ENCODE measurements around the gene MIA2. TPM values are rescaled to one million over a fixed set of nuclear protein-coding genes. Genes with fewer than 3 reads are reported as not detected.
"Not testable (repeated sequence)": the region's sequence is repeated elsewhere in the genome, so short reads cannot be mapped to it uniquely, and the experiment has no call there.

MIA2 gene
- total and polyA plus RNA-seq, 2 experiments from 2014 or later = 9.5 to 10.9 TPM

GRCh38 chr14:39293629-39294028, 59.9 kb downstream of the MIA2 start:
- no peaks in the 10 kb centered on the region for H3K79me2 ChIP-seq (replicated peaks; ENCODE audit: insufficient read depth)
- no peaks in the 10 kb centered on the region for H3K4me1 ChIP-seq (ENCODE audit: insufficient read depth)
- H3K9me2 ChIP-seq (ENCODE audit: insufficient read depth) = no peaks in the 10 kb centered on the region
- no peak overlapping the region for H3K4me3 ChIP-seq
- no peaks in the 10 kb centered on the region for H3F3A ChIP-seq (replicated peaks; ENCODE audit: low read depth)
- H3K36me3 ChIP-seq (ENCODE audit: insufficient read depth) = no peaks in the 10 kb centered on the region
- H3K27me3 ChIP-seq (ENCODE audit: insufficient read depth) = no peaks in the 10 kb centered on the region
- no peak overlapping the region for H3K27ac ChIP-seq (ENCODE audit: low read depth)
- no peak for ATAC-seq
- Mint-ChIP-seq H3K27ac (no peak overlapping the region), H3K9me3 (no peaks in the 10 kb centered on the region), H3K36me3 (ENCODE audit: low read depth) (peaks cover 26% of the 10 kb centered on the region), H3K27me3 (ENCODE audit: insufficient read depth, low read depth, poor library complexity) (no peaks in the 10 kb centered on the region), H3K4me3 (no peak overlapping the region), H3K4me1 (no peaks in the 10 kb centered on the region)
- H4K20me1 ChIP-seq (replicated peaks; ENCODE audit: insufficient read depth) = no peaks in the 10 kb centered on the region
- no peak overlapping the region for H2AFZ ChIP-seq
- TF ChIP-seq CTCF (conservative IDR thresholded peaks at IDR 0.05; ENCODE audit: low read depth in 2 of 2) (no peak), JUNB (IDR thresholded peaks at IDR 0.05; ENCODE audit: unreplicated experiment) (no peak), EZH2phosphoT487 (IDR thresholded peaks at IDR 0.05; ENCODE audit: unreplicated experiment) (no peak), ZNF462 (CRISPR knock-in tag; IDR thresholded peaks at IDR 0.05) (no peak), EZH2 (IDR thresholded peaks at IDR 0.05; ENCODE audit: low read depth, unreplicated experiment) (no peak), CREB1 (CRISPR knock-in tag; IDR thresholded peaks at IDR 0.05; ENCODE audit: low read depth) (no peak), STAT1 (IDR thresholded peaks at IDR 0.05; ENCODE audit: unreplicated experiment) (no peak), ZNF331 (CRISPR knock-in tag; IDR thresholded peaks at IDR 0.05; ENCODE audit: low read depth) (no peak), POLR2AphosphoS5 (IDR thresholded peaks at IDR 0.05; ENCODE audit: low read depth) (no peak), ZNF114 (CRISPR knock-in tag; IDR thresholded peaks at IDR 0.05) (no peak), ETS1 (IDR thresholded peaks at IDR 0.05) (no peak)
- DNase-seq (ENCODE audit: low spot score) = no peak
- H3K4me2 ChIP-seq = no peak overlapping the region

GRCh38 chr14:39300389-39300788, 66.7 kb downstream of the MIA2 start:
- not testable (repeated sequence) for H3K79me2 ChIP-seq (replicated peaks; ENCODE audit: insufficient read depth); DNase-seq (ENCODE audit: low spot score); ATAC-seq; H3K9me2 ChIP-seq (ENCODE audit: insufficient read depth); H3K4me3 ChIP-seq; H3K4me1 Mint-ChIP-seq; H3K27ac Mint-ChIP-seq; H3K4me2 ChIP-seq; H3K4me3 Mint-ChIP-seq; H3K27me3 ChIP-seq (ENCODE audit: insufficient read depth); H2AFZ ChIP-seq; H3K4me1 ChIP-seq (ENCODE audit: insufficient read depth); H4K20me1 ChIP-seq (replicated peaks; ENCODE audit: insufficient read depth); H3K27ac ChIP-seq (ENCODE audit: low read depth); H3F3A ChIP-seq (replicated peaks; ENCODE audit: low read depth); H3K27me3 Mint-ChIP-seq (ENCODE audit: insufficient read depth, low read depth, poor library complexity); H3K36me3 ChIP-seq (ENCODE audit: insufficient read depth); H3K9me3 Mint-ChIP-seq
- H3K36me3 Mint-ChIP-seq (ENCODE audit: low read depth) = peaks cover 12% of the 10 kb centered on the region; the same call in 2 of the 3 replicates
